ENCODE data around the gene BSCL2. TPM values are rescaled to one million over a fixed set of nuclear protein-coding genes. Genes with fewer than 3 reads are reported as not detected.
"Not testable (repeated sequence)": the region's sequence is repeated elsewhere in the genome, so short reads cannot be mapped to it uniquely, and the experiment has no call there.

BSCL2 gene
- 10 to 100 TPM; 45.9 to 61.7 (median 46.3) TPM for polyA plus RNA-seq

DNA sequence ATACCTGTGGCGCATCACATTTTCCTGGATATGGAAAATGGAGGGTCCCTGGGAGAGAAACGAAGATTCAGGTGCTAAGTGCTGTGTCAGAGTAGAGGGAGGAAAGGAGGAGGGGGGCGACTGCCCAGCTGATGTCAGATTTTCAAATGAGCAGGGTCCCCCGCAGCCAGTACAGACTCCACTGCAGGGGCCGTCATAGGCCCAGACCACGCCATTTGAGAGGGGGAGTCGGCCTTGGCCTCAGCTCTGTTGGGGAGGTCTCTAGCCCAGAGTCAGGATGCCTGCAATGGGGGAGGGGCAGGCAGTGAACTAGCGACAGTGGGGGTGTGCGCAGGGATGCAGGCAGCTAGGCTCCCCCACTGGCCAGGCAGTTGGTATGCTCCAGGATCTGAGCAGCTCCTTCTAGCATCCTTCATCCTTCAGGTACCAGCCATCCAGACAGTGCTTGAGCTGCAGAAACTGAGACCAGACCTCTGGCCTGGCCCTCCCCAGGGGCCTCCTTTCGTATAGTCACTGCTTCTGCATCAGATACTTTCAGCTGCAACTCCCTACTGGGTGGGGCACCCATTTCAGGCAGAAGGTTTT lies at the start of gene BSCL2, which contains the start of gene GNG3:
TSS of gene BSCL2 (minus strand) at position 148 of the 585 bp plus-strand sequence. CDS start 229 bp downstream, outside the sequence.
TSS of gene GNG3 (plus strand) at position 400 of the 585 bp plus-strand sequence. CDS start 620 bp downstream, outside the sequence.
- no peak within 1 kb of the TSS for H3K27ac ChIP-seq (ENCODE audit: low read depth, low read length)
- WGBS, 3 donors, result 80 to 83% (median 81%) methylated on average over 10 of the region's 10 CpGs

DNA sequence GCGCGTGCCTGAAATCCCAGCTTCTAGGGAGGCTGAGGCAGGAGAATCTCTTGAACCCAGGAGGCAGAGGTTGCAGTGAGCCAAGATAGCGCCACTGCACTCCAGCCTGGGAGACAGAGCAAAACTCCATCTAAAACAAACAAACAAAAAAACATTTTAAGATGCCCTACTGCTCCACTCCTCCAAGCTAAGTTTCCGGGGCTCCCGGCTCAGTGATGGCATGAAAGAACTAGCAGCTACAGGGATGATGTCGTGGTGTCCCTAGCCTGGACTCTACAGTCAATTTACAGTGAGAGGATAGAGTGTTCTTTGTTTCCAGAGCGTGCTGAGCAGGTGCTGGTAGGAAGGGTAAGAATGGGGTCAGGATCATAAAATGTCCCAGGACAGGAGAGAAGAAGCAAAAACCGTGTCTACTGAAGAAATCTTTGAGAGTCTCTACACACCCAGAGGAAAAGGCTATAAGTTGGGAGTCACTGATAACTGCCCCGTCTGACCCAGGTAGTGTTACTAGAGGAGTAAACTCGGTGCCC lies 47.9 kb upstream of the BSCL2 start:
- no peak overlapping the region for H3K27ac ChIP-seq (ENCODE audit: low read depth, low read length)
- 73 to 87% (median 85%) methylated on average over 10 of the region's 10 CpGs for WGBS, 3 donors

DNA sequence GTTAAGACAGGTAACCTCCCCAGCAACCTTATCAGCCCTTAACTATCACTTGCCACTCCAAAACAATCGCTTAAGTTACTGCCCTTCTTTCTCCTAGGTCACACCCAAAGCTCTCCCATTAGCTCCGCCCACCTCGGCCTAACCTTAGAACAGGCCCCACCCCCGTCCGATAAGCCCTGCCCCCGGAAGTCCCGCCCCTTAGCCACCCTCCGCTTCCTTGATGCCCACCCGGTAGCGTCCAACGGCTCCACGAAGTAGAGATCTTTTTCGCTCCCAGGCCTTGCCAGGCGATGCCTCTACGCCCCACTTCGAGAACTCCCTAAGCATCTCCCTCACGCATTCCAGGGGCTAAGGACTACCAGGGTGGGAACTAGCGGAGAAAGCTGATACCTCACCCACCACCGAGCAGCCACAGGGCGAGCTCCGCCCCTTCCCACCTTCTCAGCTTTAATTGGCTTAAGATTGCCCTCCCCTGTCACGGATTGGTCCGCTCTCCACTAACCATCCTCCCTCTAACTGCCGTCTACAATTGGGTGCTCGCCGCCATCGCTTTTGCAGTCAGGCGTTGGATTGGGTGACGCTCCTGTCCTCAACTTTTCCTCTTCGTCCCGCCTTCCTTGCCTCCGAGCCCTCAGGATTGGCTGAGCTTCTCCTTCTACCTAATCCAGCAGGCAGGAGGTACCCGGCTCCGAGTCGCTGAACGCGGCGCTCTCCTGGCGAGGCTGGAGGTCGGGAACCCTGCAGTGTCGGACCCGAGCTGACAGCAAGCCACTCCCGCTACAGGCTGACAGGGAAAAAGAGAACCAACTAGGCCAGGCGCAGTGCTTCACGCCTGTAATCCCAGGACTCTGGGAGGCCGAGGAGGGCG lies 46.7 kb upstream of the BSCL2 start, which contains the start of gene ZBTB3:
TSS of gene ZBTB3 (minus strand) at position 425 of the 868 bp plus-strand sequence. CDS start 496 bp downstream, outside the sequence.
- H3K27ac ChIP-seq (ENCODE audit: low read depth, low read length), result peak within 1 kb of the TSS; percentile 12
- 0 to 1% (median 1%) methylated on average over 45 to 47 of the region's 47 CpGs for WGBS, 3 donors

DNA sequence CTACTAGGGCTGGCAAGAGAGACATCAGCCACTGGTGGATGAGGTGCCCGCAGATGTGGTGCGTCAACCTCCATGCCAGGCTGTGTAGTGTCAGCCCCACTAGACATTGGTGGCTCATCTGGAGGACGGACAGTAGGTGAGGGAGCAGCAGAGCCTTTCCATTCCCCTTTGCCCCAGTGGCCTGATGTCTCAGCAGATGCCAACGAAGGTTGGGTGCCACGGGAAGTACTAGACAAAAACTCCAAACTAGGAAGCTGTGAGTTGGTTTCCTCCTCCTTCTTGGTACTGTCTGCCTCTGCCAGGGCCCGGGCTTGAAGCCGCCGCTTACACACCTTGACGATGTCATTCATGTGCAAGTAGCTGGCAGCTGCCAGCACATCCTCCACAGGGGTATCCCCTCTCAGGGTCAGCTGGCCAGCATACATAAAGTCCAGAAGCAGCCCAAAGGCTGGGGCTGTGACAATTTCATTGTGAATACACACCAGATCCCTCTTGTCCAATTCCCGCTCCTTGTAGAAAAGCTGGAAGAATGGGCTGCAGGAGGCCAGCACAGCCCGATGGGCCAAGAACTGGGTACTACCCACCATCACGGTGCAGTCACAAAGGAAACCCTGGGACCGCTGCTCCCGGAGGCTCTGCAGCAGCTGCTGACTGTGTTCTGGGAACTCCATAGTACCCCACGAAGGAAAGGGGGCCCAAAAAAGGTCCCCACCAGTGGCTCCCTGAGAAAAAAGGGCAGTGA lies 45.9 kb upstream of the BSCL2 start:
- WGBS, 3 donors, result 62 to 75% (median 73%) methylated on average over 15 of the region's 15 CpGs
- H3K27ac ChIP-seq (ENCODE audit: low read depth, low read length), result no peak overlapping the region

DNA sequence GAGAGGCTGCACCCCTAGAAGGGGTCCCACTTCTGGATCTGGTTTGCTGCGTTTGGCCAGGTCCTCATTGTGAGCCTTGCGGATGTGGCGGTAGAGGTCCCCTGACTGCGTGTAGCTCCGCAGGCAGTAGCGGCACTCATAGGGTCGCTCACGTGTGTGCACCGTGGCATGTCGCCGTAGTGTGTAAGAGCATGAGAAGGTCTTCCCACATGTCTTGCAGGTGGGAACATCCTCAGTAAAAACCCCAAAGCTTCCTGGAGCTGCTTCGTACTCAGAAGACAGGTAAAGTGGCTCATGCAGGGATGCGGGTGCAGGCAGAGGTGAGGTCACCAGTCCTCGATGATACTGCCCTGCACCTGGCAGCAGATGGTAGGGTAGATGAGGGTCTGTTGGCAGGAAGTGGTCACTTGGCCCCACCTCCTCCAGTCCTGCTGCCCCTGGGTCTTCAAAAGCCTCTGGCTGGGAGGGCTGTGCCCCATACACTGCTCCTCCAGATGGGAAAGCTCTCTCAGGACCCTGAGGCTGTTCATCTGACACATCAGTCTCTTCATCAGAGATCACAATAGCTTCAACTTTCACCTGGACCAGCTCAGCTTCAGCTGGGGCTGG lies 45.1 kb upstream of the BSCL2 start:
- WGBS, 3 donors, result 95 to 97% (median 97%) methylated on average over 14 of the region's 14 CpGs

DNA sequence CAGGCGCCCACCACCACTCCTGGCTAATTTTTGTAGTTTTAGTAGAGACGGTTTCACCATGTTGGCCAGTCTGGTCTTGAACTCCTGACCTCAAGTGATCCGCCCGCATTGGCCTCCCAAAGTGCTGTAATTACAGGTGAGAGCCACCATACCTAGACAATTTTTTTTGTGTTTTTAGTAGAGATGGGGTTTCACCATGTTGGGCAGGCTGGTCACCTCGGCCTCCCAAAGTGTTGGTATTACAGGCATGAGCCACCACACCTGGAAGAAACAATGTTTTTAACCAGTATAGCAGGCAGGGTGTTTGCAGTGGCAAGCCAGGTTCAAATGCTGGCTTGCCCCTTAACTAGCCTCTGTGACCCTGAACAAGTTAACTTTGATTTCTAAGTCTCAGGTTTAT lies 42.7 kb upstream of the BSCL2 start:
- not testable (repeated sequence) for H3K27ac ChIP-seq (ENCODE audit: low read depth, low read length)
- 94 to 97% (median 96%) methylated on average over 5 of the region's 5 CpGs for WGBS, 3 donors

More for the DNA sequence above, 45.1 kb upstream of the BSCL2 start:
- H3K27ac ChIP-seq (ENCODE audit: low read depth, low read length), result no peak overlapping the region

DNA sequence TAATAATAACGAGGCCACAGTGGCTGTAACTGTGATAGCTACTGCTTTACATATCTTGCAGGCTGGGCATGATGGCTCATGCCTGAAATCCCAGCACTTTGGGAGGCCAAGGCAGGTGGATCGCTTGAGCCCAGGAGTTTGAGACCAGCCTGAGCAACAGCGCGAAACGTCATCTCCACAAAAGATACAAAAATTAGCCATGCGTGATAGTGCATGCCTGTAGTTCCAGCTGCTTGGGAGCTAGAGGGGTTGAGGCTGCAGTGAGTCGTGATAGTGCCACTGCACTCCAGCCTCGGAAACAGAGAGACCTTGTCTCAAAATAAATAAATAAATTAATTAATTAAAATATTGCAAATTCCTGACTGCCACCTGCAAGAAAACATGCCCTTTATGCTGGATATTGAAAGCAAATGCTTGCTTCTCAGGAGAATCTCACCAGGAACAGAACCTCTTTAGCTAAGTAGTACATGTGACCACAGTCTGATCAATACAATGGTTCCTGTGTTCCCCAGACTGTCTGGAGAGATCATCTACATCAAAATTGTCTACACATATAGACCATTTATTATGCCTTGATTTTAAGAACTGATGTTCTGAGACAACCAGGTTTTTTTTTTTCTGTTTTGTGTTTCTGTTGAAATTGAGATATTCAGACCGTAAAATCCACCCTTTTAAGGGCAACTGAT lies 40.4 kb upstream of the BSCL2 start:
- no peak overlapping the region for H3K27ac ChIP-seq (ENCODE audit: low read depth, low read length)
- WGBS, 3 donors, result 66 to 90% (median 87%) methylated on average over 9 of the region's 9 CpGs

DNA sequence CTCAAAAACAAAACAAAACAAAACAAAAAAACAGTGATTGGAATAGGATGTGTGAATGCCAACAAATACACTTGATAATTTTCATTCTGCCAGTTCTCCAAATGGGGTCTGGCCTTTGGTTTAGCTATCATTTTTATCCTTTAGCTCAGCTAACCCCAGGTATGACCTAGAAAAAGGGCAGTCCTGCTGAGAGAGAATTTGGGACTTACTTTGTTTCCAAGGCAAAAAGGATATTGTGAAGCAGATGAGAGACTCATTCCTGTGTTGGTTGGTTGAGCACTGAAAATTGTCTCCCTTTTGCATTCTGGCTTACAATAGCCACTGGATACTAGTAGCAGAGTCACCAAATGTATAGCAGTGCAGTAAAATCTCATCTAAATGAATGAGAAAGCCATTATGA lies 30.0 kb upstream of the BSCL2 start:
- no peak overlapping the region for H3K27ac ChIP-seq (ENCODE audit: low read depth, low read length)

DNA sequence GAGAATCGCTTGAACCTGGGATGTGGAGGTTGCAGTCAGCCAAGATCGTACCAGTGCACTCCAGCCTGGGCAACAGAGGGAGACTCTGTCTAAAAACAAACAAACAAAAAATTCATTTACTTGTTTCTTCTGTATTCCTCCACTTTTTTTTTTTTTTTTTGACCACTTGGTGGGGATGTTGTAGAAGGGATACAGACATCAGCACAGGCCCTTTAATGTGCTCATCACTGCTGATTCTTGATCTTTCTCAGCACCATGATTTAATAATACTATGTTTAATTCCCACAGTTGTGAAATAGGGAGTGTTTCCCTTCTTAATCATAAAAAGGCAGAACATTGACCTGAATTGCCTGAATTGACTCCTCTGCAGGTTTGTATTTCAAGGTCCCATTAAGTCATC lies 25.6 kb upstream of the BSCL2 start:
- 80 to 87% (median 82%) methylated on average over 2 of the region's 2 CpGs for WGBS, 3 donors
- H3K27ac ChIP-seq (ENCODE audit: low read depth, low read length), result no peak overlapping the region

DNA sequence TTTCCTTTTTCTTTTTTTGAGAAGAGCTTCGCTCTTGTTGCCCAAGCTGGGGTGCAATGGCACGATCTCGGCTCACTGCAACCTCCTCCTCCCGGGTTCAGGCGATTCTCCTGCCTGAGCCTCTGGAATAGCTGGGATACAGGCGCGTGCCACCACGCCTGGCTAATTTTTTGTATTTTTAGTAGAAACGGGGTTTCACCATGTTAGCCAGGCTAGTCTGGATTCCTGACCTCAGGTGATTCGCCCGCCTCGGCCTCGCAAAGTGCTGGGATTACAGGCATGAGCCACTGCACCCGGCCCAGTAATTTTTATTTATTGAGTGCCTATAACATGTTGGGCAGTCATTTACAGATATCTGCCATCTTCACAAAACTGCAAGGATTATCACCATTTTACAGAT lies 22.9 kb upstream of the BSCL2 start:
- H3K27ac ChIP-seq (ENCODE audit: low read depth, low read length), result not testable (repeated sequence)
- WGBS, 3 donors, result 85 to 88% (median 88%) methylated on average over 14 of the region's 14 CpGs

DNA sequence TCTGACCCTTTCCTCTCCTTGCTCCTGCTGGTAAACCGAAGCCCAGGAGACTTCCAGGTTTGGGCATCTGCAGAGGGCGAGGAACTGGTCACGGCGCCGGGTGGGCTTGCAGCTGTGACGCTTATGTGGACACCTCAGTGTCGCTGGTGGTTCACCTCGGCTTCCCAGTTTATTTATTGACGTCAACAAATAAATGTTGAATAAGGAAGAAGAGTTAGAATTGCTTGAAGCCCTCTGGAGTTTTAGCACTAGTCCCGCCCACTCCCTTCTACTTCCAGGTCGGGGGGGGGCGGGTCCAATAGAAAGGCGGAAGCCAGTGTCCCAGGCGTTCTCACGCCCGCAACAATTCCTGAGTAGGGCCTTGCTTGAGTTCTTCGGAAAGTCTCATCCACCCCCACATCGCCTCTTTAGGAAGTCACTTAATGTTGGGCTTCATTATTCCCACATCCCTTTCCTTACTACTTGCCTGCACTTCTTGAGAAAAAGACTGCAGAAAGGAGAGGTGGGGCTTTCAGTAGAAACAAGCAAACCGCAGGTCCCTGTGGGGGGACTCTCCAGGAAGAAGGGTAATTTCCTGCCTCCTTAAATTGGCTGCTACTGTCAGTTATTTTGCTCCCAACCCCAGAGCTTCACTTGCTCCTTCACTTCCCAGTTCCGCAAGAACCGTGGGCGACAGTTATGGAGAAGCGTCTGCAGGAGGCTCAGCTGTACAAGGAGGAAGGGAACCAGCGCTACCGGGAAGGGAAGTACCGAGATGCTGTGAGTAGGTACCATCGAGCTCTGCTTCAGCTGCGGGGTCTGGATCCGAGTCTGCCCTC lies 21.2 kb upstream of the BSCL2 start, which contains the start of gene TTC9C:
TSS of gene TTC9C (plus strand) at position 316 of the 818 bp plus-strand sequence. CDS start at position 679, 363 bp downstream.
- WGBS, 3 donors, result 0% methylated on average over 29 of the region's 29 CpGs
- peak within 1 kb of the TSS; percentile 86 for H3K27ac ChIP-seq (ENCODE audit: low read depth, low read length)

DNA sequence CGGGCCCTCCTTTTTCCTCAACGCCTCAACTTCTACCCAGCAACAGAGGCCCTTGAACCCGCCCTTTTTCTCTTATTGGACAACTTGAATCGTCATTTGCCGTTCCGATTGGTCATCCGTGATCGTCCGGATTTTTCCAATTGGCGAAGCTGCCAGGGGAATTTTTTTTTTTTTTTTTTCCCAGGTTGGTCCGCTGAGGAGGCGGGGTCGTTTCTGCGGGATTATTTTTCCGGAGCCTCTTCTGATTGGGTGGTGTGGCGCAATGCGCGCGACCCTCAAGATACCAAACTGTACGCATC lies 20.6 kb upstream of the BSCL2 start:
- WGBS, 3 donors, result 0 to 1% (median 0%) methylated on average over 20 of the region's 20 CpGs
- H3K27ac ChIP-seq (ENCODE audit: low read depth, low read length), result no peak overlapping the region

DNA sequence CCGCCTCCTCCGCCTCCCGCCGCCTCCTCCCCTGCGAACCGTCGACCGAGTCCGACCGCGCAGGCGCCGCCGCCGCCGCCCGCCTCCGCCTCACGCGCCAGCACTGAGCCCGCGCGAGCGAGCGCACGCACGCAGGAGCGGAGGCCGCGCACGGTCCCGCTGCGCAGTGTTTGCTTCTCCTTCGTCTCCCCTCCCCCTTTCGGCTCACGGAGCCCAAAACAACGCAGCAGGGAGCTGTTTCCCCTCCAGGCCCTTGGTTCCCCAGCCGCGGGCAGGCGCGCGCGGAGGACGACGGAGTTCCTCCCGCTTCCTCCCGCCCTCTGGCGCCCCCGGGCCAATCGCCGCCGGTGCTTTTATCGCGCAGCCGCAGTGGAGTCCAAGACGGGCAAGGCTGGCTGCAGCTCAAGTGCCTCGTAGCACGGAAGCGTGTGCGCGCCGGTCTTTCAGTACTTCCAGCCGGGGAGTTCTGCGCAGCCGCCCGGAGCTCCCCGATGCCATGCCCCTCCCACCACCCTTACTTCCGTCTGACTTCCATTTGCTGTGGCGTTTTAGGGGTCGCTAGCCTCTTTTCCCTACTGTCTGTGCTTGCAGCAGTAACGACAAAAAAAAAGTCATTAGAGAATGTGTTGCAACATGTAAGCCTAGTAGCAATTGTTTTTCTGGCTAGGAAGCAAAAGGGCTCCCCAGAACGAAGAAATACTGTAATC lies 20.1 kb upstream of the BSCL2 start, which contains the start of gene HNRNPUL2:
TSS of gene HNRNPUL2 (minus strand) at position 293 of the 707 bp plus-strand sequence. CDS start 301 bp downstream, outside the sequence.
- WGBS, 3 donors, result 0 to 1% (median 0%) methylated on average over 58 to 72 of the region's 72 CpGs
- H3K27ac ChIP-seq (ENCODE audit: low read depth, low read length), result peak within 1 kb of the TSS; percentile 86

DNA sequence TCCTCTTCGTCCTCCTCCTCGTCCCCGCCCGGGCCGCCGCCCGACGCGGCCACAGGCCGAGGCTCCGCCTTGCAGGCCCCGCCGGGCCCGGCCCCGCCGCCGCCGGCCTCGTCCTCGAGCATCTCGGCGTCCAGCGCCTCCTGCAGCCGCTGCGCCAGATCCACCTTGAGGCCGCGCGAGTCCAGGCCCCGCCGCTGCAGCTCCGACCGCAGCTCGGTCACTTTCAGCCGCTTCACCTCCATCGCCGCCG lies 19.6 kb upstream of the BSCL2 start:
- 0% methylated on average over 18 to 37 of the region's 37 CpGs for WGBS, 3 donors
- peak overlapping the region; percentile 86 for H3K27ac ChIP-seq (ENCODE audit: low read depth, low read length)

DNA sequence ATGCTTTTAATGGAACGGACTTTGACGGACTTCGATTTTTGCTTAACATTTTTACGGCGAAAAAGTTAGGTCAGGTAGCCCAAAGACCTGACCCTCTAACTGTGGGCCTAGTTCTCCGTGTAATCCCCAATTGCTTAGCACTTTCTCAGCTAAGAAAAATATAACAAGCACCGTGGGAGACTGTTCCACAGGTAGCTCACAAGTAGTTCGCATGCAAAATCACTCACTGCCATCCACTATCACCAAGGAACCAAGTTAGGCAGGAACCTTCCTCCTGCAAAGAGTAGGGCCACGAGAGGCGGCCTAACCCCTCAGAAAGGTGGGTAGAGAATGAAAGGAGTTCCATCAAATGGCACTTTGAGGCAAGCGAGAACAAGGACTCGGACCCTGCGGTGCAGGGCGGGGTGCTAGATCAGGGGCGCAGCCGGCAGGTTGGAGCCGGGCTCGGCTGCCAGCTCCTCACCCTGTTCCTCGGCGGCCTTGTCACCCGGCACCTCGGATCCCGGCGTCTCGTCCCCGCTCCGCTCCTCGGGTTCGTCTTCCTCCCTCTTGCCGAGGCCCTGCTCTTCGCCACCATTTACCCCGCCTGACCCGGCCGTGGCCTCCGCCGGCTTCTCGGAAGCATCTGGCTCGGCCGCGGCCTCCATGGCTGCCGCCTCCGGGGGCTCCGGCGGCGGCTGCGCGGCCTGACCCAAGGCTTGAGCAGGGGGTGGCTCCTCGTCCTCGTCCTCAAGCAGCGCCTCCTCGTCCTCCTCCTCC lies 19.1 kb upstream of the BSCL2 start:
- H3K27ac ChIP-seq (ENCODE audit: low read depth, low read length), result peak overlapping the region; percentile 86
- WGBS, 3 donors, result 0 to 1% (median 0%) methylated on average over 48 to 51 of the region's 51 CpGs

DNA sequence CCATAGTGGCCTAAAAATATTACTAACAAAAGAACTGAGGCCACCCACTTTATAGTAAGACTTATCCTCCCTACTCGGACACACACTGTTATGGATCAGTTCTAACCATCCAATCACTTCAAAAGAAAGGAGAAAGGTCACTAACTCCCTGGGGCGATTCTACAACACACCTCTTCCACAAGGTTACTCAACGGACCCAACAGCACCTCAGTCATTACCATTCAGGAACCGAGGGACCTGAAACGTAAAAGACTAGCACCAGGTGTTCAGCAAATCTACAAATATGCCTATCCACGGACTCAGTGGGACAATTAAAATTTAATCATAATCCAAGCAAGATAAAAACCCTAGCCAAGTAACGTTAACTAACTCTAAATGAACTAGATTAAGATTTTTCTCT lies 18.4 kb upstream of the BSCL2 start:
- 1 to 4% (median 2%) methylated on average over 7 of the region's 7 CpGs for WGBS, 3 donors
- no peak overlapping the region for H3K27ac ChIP-seq (ENCODE audit: low read depth, low read length)
